Cerebellar cortex (tissue), 1 donor: Measurements from ENCODE around the gene LPO.
A peak's percentile ranks its signal among the peaks of the same experiment; 100 is the strongest.

Experiments
- DNase-seq: peaks from one replicate; pipeline ENCODE4 v3.0.0-alpha.2; 2015; ENCODE audit warnings: low spot score

LPO gene

DNA sequence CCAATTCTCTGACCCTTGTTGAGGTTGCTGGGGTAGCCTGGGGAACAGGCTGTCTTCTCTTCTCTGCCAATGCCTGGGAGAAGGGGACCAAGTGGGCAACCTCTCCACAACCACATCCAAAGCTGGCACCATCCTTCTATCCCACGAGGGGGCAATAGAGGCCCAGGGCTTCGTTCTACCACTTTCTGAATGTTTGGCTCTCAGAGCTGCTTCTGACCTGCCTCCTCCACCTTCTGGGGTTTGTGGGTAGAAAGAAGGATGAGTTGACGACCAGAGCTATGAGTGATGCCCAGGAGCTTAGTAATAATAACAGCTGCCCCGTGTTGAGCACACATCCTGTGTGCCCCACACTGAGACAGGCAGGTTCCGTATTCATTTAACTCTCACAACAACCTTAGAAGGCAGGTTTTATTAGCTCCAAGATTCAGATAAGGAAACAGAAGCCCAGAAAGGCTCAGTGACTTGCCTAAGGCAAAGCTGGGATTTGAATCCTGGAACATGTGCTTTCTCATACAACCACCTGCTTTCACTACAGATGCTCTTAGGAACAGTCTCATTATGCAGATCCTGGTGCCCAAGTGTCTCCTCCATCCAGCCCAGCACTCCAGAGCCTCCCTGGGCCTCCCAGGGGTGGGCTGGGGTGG, 79.2 kb downstream of the LPO start:
- DNase-seq: peak; percentile 67

DNA sequence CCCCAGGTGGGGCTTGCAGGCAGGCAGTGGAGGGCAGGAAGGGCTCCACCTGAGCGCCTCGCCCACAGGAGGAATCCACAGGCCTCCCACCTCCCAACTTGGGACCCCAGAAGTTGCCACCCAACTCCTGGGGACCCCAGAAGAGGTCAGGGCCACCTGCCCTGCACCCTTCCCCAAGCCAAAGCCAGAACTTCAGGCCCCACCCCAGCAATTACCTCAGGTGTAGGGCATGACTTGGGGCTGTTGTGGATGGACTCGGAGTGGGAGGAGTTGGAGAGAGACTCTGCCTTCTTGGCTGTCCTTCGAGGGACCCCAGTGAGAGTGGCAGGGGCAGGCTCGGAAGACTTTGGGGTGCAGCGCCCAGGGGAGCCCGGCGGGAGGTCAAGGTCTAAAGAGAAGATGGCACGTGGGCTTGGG, 79.7 kb downstream of the LPO start:
- DNase-seq: no peak
